Measurements from ENCODE around the gene SLC25A26. TPM values are rescaled to one million over a fixed set of nuclear protein-coding genes. Genes with fewer than 3 reads are reported as not detected.

Gene SLC25A26
- total and polyA plus RNA-seq, 7 experiments from 2014 or later, result 14.1 to 51.3 (median 21.7) TPM

DNA sequence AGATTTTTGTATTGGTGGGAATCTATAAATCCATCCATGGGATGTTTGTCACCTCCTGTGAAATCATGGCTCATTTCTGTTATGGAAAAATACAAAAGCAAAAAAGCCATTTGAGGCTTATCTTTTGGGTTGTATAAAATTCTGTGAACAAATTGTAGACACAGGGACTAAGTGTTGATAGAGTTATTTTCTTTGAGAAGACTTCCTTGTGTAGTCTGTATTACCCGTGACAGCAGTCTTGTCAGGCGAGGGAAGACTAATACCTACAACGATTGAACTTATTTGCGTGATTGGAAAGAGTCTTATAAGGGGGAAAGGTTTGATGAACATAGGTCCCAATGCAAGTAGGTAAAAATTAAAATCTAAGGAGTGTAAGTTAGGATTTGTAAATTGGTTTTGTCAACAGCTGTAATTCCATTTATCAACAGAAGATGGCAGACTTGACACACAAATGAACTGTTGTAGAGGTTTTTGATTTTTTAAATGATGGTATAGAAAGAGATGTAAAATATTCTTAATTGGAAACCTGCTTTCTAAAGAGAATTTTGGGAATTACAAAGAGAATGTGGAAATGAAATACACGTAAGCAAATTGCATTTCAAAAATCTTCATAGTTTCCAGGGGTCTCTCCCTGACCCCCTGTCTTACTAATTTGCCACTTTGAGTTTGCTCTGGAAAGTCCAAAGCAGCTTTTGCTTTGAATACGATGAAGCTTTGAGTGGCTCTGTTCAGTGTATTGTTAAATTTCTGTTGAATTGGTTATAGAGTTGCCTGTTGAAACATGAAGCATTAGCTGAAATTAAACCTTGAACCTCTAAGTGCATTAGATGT lies 33.2 kb downstream of the SLC25A26 start:
- H3K27me3 Mint-ChIP-seq, result no peaks in the 10 kb centered on the region
- ATAC-seq (peak; percentile 59), DNase-seq (peak in 5 of 9 donors; percentile 27 to 41 (median 35))
- intact Hi-C loops (cut with micrococcal nuclease), result loop anchor here (1.0 kb wide), 4 partner anchors 22 to 568 kb away; no protein-coding TSS in a partner anchor
- POLR2A ChIA-PET, result interaction anchor here (1.1 kb wide), 1 partner anchor 124 kb away, joined by 5 read pairs; no protein-coding TSS in a partner anchor
- Histone ChIP-seq H3K9me3 (ENCODE audit: control insufficient read depth in 2 of 3, low read length in 3 of 3) (no peaks in the 10 kb centered on the region), H3K4me1 (ENCODE audit: control insufficient read depth in 2 of 2, insufficient read depth in 2 of 2, low read length in 2 of 2) (no peaks in the 10 kb centered on the region), H3K36me3 (ENCODE audit: control insufficient read depth in 2 of 3, insufficient read depth in 3 of 3, low read length in 3 of 3) (peaks cover 0 to 17% (median 0%) of the 10 kb centered on the region in 3 experiments), H3K27ac (ENCODE audit: low read depth, low read length) (no peak overlapping the region), H3K4me3 (ENCODE audit: low read length) (no peak overlapping the region), H3K27me3 (ENCODE audit: control insufficient read depth in 2 of 2, insufficient read depth in 2 of 2, low read length in 2 of 2) (no peaks in the 10 kb centered on the region)
- no peak overlapping the region for H3K4me3 Mint-ChIP-seq
- H3K9me3 Mint-ChIP-seq, result peaks cover 0 to 2% (median 0%) of the 10 kb centered on the region in 11 donors
- peaks cover 3 to 13% (median 8%) of the 10 kb centered on the region in 7 donors for H3K4me1 Mint-ChIP-seq
- H3K27ac Mint-ChIP-seq, result no peak overlapping the region
- peaks cover 1 to 37% (median 6%) of the 10 kb centered on the region in 5 donors for H3K36me3 Mint-ChIP-seq
- CTCF ChIA-PET, result interaction anchor here (0.7 to 7.5 kb wide), 17 partner anchors 10 to 1792 kb away, joined by 3 to 86 read pairs (median 4); no protein-coding TSS in a partner anchor

DNA sequence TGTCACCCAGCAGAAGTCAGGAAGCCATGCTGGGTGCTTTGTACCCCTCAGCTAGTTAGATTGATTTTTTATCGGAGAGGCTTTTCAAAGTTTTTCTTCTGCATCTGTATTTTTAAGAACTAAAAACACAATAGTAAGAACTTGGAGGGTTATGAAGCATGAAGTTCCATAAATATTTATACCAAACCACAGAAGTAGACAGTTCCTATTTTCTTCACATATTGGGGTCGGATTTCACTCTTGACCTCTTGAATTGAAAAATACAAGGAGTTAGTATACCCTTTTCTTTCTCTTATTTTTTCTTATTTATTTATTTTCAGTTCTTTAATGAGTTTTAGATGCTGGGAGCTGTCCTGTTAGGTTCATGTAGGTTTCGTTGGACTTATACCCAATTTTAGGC lies 35.1 kb downstream of the SLC25A26 start:
- intact Hi-C loops (cut with micrococcal nuclease), result no loop called here
- Histone ChIP-seq H3K27ac (ENCODE audit: low read depth, low read length) (no peak overlapping the region), H3K9me3 (ENCODE audit: control insufficient read depth in 2 of 3, low read length in 3 of 3) (no peaks in the 10 kb centered on the region), H3K36me3 (ENCODE audit: control insufficient read depth in 2 of 3, insufficient read depth in 3 of 3, low read length in 3 of 3) (peaks cover 0 to 10% (median 0%) of the 10 kb centered on the region in 3 experiments), H3K4me3 (ENCODE audit: low read length) (no peak overlapping the region), H3K4me1 (ENCODE audit: control insufficient read depth in 2 of 2, insufficient read depth in 2 of 2, low read length in 2 of 2) (no peaks in the 10 kb centered on the region), H3K27me3 (ENCODE audit: control insufficient read depth in 2 of 2, insufficient read depth in 2 of 2, low read length in 2 of 2) (no peaks in the 10 kb centered on the region)
- Mint-ChIP-seq H3K4me3 (no peak overlapping the region), H3K27ac (no peak overlapping the region), H3K9me3 (peaks cover 0 to 2% (median 0%) of the 10 kb centered on the region in 11 donors), H3K36me3 (peaks cover 0 to 38% (median 1%) of the 10 kb centered on the region in 5 donors), H3K27me3 (no peaks in the 10 kb centered on the region), H3K4me1 (peaks cover 3 to 21% (median 14%) of the 10 kb centered on the region in 7 donors)
- ChIA-PET CTCF (interaction anchor here (1.0 to 7.5 kb wide), 2 partner anchors 561 to 566 kb away, joined by 4 to 86 read pairs; no protein-coding TSS in a partner anchor), POLR2A (no interaction called here)
- DNase-seq, result no peak
- ATAC-seq, result no peak

- POLR2A ChIA-PET, result no interaction called here
- Mint-ChIP-seq H3K9me3 (peaks cover 0 to 2% (median 0%) of the 10 kb centered on the region in 11 donors), H3K36me3 (peaks cover 0 to 37% (median 1%) of the 10 kb centered on the region in 5 donors), H3K27me3 (no peaks in the 10 kb centered on the region), H3K4me3 (no peak overlapping the region), H3K4me1 (peaks cover 3 to 21% (median 15%) of the 10 kb centered on the region in 7 donors), H3K27ac (no peak overlapping the region)
- no peak for ATAC-seq
- intact Hi-C loops (cut with micrococcal nuclease), result no loop called here
- Histone ChIP-seq H3K36me3 (ENCODE audit: control insufficient read depth in 2 of 3, insufficient read depth in 3 of 3, low read length in 3 of 3) (peaks cover 0 to 12% (median 0%) of the 10 kb centered on the region in 3 experiments), H3K4me1 (ENCODE audit: control insufficient read depth in 2 of 2, insufficient read depth in 2 of 2, low read length in 2 of 2) (no peaks in the 10 kb centered on the region), H3K9me3 (ENCODE audit: control insufficient read depth in 2 of 3, low read length in 3 of 3) (no peaks in the 10 kb centered on the region), H3K4me3 (ENCODE audit: low read length) (no peak overlapping the region), H3K27me3 (ENCODE audit: control insufficient read depth in 2 of 2, insufficient read depth in 2 of 2, low read length in 2 of 2) (no peaks in the 10 kb centered on the region), H3K27ac (ENCODE audit: low read depth, low read length) (no peak overlapping the region)
- CTCF ChIA-PET, result interaction anchor here (1.0 to 7.5 kb wide), 2 partner anchors 560 to 566 kb away, joined by 3 to 86 read pairs; no protein-coding TSS in a partner anchor
- DNase-seq, result no peak
Observed at GRCh38 chr3:66256806-66257205, 36.0 kb downstream of the SLC25A26 start.

DNA sequence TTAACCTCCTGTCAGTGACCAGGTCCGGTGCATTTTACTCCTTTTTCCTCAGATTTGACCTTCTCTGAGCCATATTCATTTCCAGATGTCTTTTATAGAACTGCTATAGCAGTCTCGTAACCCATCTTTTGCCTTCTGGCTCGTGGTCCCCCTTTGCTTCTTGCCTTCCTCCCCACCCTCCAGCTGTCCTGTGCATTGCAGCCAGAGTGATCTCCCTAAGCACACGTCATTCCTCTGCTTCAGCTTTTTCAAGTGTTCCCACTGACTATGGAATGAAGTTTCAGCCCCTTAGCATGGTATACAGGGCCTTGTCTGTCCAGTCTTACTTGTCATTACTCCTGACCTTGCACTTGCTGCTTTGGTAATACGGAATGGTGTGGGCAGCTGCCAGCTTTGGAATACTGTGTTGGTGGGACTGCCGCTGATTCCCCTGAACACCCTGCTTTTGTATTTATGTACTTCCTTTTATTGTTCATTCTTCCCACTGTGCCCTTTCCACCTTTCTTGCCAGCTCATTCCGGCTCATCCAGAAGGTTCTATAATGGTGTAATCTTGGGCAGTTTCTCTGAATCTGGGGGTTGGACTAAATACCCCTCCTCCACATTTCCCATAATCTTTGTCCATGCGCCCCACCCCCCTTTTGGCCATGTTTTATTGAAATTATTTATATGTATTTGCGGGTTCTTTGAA lies 38.9 kb downstream of the SLC25A26 start:
- Mint-ChIP-seq H3K36me3 (peaks cover 0 to 36% (median 5%) of the 10 kb centered on the region in 5 donors), H3K9me3 (no peaks in the 10 kb centered on the region), H3K4me1 (peaks cover 0 to 17% (median 14%) of the 10 kb centered on the region in 7 donors), H3K4me3 (no peak overlapping the region), H3K27me3 (no peaks in the 10 kb centered on the region), H3K27ac (no peak overlapping the region)
- intact Hi-C loops (cut with micrococcal nuclease), result no loop called here
- DNase-seq (no peak), ATAC-seq (no peak)
- ChIA-PET CTCF (interaction anchor here (1.6 kb wide), 1 partner anchor 563 kb away, joined by 5 read pairs; no protein-coding TSS in a partner anchor), POLR2A (no interaction called here)
- no peak overlapping the region for H3K27ac ChIP-seq (ENCODE audit: low read depth, low read length)
- H3K4me1 ChIP-seq (ENCODE audit: control insufficient read depth in 2 of 2, insufficient read depth in 2 of 2, low read length in 2 of 2), result no peaks in the 10 kb centered on the region
- no peaks in the 10 kb centered on the region for H3K9me3 ChIP-seq (ENCODE audit: control insufficient read depth in 2 of 3, low read length in 3 of 3)
- no peak overlapping the region for H3K4me3 ChIP-seq (ENCODE audit: low read length)
- H3K36me3 ChIP-seq (ENCODE audit: control insufficient read depth in 2 of 3, insufficient read depth in 3 of 3, low read length in 3 of 3), result peaks cover 0 to 26% (median 0%) of the 10 kb centered on the region in 3 experiments
- no peaks in the 10 kb centered on the region for H3K27me3 ChIP-seq (ENCODE audit: control insufficient read depth in 2 of 2, insufficient read depth in 2 of 2, low read length in 2 of 2)

DNA sequence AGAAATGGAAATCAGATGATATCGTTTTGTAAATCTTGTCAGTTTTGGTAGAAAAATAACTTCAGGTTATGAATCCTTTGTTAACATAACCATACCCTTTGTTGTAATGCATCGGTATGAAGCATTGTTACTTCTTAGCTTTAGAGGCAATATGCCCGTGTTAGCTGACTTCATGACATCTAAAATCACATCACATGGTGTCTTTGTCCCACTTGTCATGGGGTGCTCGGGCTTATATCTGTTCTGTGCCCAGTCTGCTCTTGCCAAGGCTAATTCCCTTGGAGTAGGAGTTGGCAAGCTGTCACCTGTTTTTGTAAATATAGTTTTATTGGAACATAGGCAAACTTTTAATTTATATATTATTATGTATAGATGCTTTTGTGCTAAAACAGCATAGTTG lies 39.6 kb downstream of the SLC25A26 start:
- H3K4me3 ChIP-seq (ENCODE audit: low read length), result no peak overlapping the region
- Mint-ChIP-seq H3K4me3 (no peak overlapping the region), H3K27me3 (no peaks in the 10 kb centered on the region), H3K9me3 (no peaks in the 10 kb centered on the region), H3K27ac (no peak overlapping the region), H3K36me3 (peaks cover 0 to 37% (median 5%) of the 10 kb centered on the region in 5 donors), H3K4me1 (peaks cover 0 to 17% (median 14%) of the 10 kb centered on the region in 7 donors)
- ChIA-PET CTCF (interaction anchor here (1.6 kb wide), 1 partner anchor 562 kb away, joined by 5 read pairs; no protein-coding TSS in a partner anchor), POLR2A (no interaction called here)
- no peak overlapping the region for H3K27ac ChIP-seq (ENCODE audit: low read depth, low read length)
- no peaks in the 10 kb centered on the region for H3K4me1 ChIP-seq (ENCODE audit: control insufficient read depth in 2 of 2, insufficient read depth in 2 of 2, low read length in 2 of 2)
- no peaks in the 10 kb centered on the region for H3K27me3 ChIP-seq (ENCODE audit: control insufficient read depth in 2 of 2, insufficient read depth in 2 of 2, low read length in 2 of 2)
- no peaks in the 10 kb centered on the region for H3K9me3 ChIP-seq (ENCODE audit: control insufficient read depth in 2 of 3, low read length in 3 of 3)
- peaks cover 0 to 26% (median 0%) of the 10 kb centered on the region in 3 experiments for H3K36me3 ChIP-seq (ENCODE audit: control insufficient read depth in 2 of 3, insufficient read depth in 3 of 3, low read length in 3 of 3)
- ATAC-seq (no peak), DNase-seq (no peak)
- intact Hi-C loops (cut with micrococcal nuclease), result no loop called here

- Mint-ChIP-seq H3K36me3 (peaks cover 0 to 44% (median 6%) of the 10 kb centered on the region in 5 donors), H3K27ac (no peak overlapping the region), H3K9me3 (no peaks in the 10 kb centered on the region), H3K27me3 (no peaks in the 10 kb centered on the region), H3K4me3 (no peak overlapping the region), H3K4me1 (peaks cover 0 to 20% (median 14%) of the 10 kb centered on the region in 7 donors)
- no peak for ATAC-seq
- intact Hi-C loops (cut with micrococcal nuclease), result no loop called here
- no peak overlapping the region for H3K4me3 ChIP-seq (ENCODE audit: low read length)
- no peak for DNase-seq
- CTCF ChIA-PET, result interaction anchor here (1.6 kb wide), 1 partner anchor 561 kb away, joined by 5 read pairs; no protein-coding TSS in a partner anchor
- H3K9me3 ChIP-seq (ENCODE audit: control insufficient read depth in 2 of 3, low read length in 3 of 3), result no peaks in the 10 kb centered on the region
- POLR2A ChIA-PET, result no interaction called here
- peaks cover 0 to 26% (median 0%) of the 10 kb centered on the region in 3 experiments for H3K36me3 ChIP-seq (ENCODE audit: control insufficient read depth in 2 of 3, insufficient read depth in 3 of 3, low read length in 3 of 3)
- no peaks in the 10 kb centered on the region for H3K4me1 ChIP-seq (ENCODE audit: control insufficient read depth in 2 of 2, insufficient read depth in 2 of 2, low read length in 2 of 2)
- no peaks in the 10 kb centered on the region for H3K27me3 ChIP-seq (ENCODE audit: control insufficient read depth in 2 of 2, insufficient read depth in 2 of 2, low read length in 2 of 2)
- H3K27ac ChIP-seq (ENCODE audit: low read depth, low read length), result no peak overlapping the region
Observed at GRCh38 chr3:66261355-66261754, 40.6 kb downstream of the SLC25A26 start.
